Endothelial cell (in vitro differentiated cells): Measurements from ENCODE around the gene SLC5A2. TPM values are rescaled to one million over a fixed set of nuclear protein-coding genes. Genes with fewer than 3 reads are reported as not detected.
A peak's percentile ranks its signal among the peaks of the same experiment; 100 is the strongest.
"Not testable (repeated sequence)": the region's sequence is repeated elsewhere in the genome, so short reads cannot be mapped to it uniquely, and the experiment has no call there.

Experiments used
- DNase-seq: peaks from one replicate; pipeline ENCODE4 v3.0.0; 2021; ENCODE audit warnings: low spot score
- H3K27ac Mint-ChIP-seq: one replicate; pipeline ENCODE4 v1.8.0; 2021; ENCODE audit warnings: mixed read lengths, inconsistent platforms; ENCODE audit not compliant: unreplicated experiment
- H3K27me3 Mint-ChIP-seq: one replicate; pipeline ENCODE4 v1.8.0; 2021; ENCODE audit warnings: mild to moderate bottlenecking, moderate library complexity, mixed read lengths, inconsistent platforms; ENCODE audit not compliant: unreplicated experiment
- H3K36me3 Mint-ChIP-seq: one replicate; pipeline ENCODE4 v1.8.0; 2021; ENCODE audit warnings: mild to moderate bottlenecking, low read depth, mixed read lengths, inconsistent platforms; ENCODE audit not compliant: unreplicated experiment
- H3K4me1 Mint-ChIP-seq: one replicate; pipeline ENCODE4 v1.8.0; 2021; ENCODE audit warnings: mild to moderate bottlenecking, mixed read lengths, inconsistent platforms; ENCODE audit not compliant: unreplicated experiment
- H3K4me3 Mint-ChIP-seq: one replicate; pipeline ENCODE4 v1.8.0; 2021; ENCODE audit warnings: mild to moderate bottlenecking, mixed read lengths, inconsistent platforms; ENCODE audit not compliant: unreplicated experiment
- H3K9me3 Mint-ChIP-seq: one replicate; pipeline ENCODE4 v1.8.0; 2021; ENCODE audit warnings: mixed read lengths, inconsistent platforms; ENCODE audit not compliant: unreplicated experiment
- total RNA-seq: library from RNA; stranded (reverse); fragmentation: NEBNext Ultra II Directional; extraction: Animal tissue kit (Norgen Biotek cat#: 25700); gene quantifications from one replicate; pipeline ENCODE4 v1.2.1, GENCODE V29; 2021; ENCODE audit not compliant: unreplicated experiment
- TF ChIP-seq, protein P1 (sequence below): fragments of 200-600 bp; sonication (generic); IDR thresholded peaks from one replicate; pipeline ENCODE4 v1.5.0; 2021; ENCODE audit warnings: antibody characterized with exemption; ENCODE audit not compliant: unreplicated experiment

Gene SLC5A2
- total RNA-seq, 1 donor from 2014 or later, result not detected

DNA sequence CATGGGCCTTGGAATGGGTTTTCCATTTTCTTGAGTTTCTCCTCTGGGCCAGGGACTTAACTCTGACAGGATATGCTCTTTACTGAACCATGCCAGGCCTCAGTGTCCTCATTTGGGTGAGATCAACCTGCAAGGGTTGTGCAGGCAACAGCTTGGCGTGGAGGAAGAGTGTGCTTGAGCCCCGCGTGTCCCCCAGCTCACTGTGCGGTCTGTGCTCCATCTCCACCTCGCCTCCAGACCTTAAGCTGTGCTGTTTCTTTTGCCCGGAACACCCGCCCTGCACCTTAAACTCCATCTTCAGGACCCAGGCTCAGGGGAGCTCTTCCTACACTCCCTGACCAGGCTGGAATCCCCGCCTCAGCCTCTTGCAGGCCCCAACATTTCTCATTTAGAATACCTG, 15.6 kb downstream of the SLC5A2 start:
- DNase-seq, result no peak

DNA sequence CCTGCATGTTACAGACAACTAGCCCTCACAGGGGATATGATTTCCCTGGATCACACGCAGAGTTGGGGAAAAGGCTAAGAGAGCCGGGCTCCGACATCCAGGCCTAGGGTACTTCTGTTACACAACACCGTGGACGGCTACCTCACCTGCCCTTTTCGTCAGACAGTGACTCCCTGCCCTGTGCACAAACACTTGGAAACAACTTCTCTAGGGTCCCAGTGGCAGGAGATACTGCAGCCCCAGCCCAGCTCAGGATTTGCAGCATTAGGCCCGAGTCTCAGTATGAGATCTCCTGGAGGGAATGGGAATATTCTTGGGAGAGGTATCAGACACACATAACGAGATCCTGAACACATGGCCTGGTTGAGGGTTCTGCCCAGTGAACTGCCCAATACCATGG, 17.0 kb downstream of the SLC5A2 start:
- H3K4me1 Mint-ChIP-seq, result peaks cover 15% of the 10 kb centered on the region
- H3K27ac Mint-ChIP-seq, result no peak overlapping the region
- H3K9me3 Mint-ChIP-seq, result no peaks in the 10 kb centered on the region
- TF ChIP-seq, protein P1, sequence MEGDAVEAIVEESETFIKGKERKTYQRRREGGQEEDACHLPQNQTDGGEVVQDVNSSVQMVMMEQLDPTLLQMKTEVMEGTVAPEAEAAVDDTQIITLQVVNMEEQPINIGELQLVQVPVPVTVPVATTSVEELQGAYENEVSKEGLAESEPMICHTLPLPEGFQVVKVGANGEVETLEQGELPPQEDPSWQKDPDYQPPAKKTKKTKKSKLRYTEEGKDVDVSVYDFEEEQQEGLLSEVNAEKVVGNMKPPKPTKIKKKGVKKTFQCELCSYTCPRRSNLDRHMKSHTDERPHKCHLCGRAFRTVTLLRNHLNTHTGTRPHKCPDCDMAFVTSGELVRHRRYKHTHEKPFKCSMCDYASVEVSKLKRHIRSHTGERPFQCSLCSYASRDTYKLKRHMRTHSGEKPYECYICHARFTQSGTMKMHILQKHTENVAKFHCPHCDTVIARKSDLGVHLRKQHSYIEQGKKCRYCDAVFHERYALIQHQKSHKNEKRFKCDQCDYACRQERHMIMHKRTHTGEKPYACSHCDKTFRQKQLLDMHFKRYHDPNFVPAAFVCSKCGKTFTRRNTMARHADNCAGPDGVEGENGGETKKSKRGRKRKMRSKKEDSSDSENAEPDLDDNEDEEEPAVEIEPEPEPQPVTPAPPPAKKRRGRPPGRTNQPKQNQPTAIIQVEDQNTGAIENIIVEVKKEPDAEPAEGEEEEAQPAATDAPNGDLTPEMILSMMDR, result no peak
- no peaks in the 10 kb centered on the region for H3K27me3 Mint-ChIP-seq
- H3K4me3 Mint-ChIP-seq, result no peak overlapping the region
- DNase-seq, result no peak
- H3K36me3 Mint-ChIP-seq, result peaks cover 24% of the 10 kb centered on the region

More for the DNA sequence above, 15.6 kb downstream of the SLC5A2 start:
- no peak overlapping the region for H3K27ac Mint-ChIP-seq
- peaks cover 7% of the 10 kb centered on the region for H3K4me1 Mint-ChIP-seq
- H3K4me3 Mint-ChIP-seq, result peak overlapping the region; percentile 22
- H3K9me3 Mint-ChIP-seq, result no peaks in the 10 kb centered on the region
- peaks cover 1% of the 10 kb centered on the region for H3K27me3 Mint-ChIP-seq
- TF ChIP-seq, protein P1, result no peak
- peaks cover 29% of the 10 kb centered on the region for H3K36me3 Mint-ChIP-seq

DNA sequence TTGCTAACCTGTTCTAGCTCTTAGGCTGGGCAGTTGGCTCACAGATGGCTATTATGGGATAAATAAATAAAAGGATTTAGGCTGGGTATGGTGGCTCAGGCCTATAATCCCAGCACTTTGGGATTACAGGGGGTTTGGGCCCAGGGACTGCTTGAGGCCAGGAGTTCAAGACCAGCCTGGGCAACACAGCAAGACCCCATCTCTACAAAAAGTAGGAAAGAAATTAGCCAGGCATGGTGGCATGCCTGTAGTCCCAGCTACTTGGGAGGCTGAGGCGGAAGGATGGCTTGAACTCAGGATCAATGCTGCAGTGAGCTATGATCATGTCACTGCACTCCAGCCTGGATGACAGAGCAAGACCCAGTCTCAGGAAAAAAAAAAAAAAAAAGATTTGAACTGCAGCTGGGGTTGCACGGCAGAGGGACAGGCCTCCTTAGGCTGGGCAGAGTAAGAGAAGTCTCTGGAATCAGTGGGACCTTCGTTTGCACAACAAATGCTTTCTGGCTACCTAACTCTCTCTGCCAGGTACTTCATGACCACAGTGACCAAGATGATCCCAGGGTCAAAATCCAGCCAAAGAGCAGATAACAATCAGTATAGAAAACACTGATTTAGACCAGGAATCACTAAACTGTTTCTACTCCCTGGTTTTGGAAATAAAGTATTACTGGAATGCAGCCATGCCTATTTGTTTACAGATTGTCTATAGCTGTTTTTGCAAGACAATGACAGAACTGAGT, 18.5 kb downstream of the SLC5A2 start:
- no peak overlapping the region for H3K4me3 Mint-ChIP-seq
- peaks cover 19% of the 10 kb centered on the region for H3K36me3 Mint-ChIP-seq
- H3K27ac Mint-ChIP-seq, result no peak overlapping the region
- no peak for DNase-seq
- TF ChIP-seq, protein P1, result no peak
- H3K27me3 Mint-ChIP-seq, result no peaks in the 10 kb centered on the region
- H3K4me1 Mint-ChIP-seq, result peaks cover 22% of the 10 kb centered on the region
- no peaks in the 10 kb centered on the region for H3K9me3 Mint-ChIP-seq

DNA sequence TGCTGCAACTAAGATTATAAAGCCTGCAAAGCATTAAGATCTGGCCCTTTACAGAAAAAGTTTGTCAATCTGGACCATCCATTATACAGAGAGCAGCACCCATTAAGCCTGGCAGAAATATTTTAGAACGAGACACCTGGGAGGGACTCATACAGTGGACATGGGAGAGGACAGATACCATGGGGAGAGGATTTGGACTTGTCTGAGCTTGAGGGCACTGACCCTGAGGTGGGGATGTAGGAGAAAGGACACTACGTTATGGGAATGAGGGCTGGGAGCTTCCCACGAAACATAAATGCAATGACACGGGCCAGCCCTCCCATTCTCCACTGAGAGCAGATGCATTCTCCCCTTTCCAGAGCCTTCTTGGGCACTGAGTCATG, 19.0 kb downstream of the SLC5A2 start:
- TF ChIP-seq, protein P1, result no peak
- Mint-ChIP-seq H3K4me1 (peaks cover 22% of the 10 kb centered on the region), H3K36me3 (peaks cover 19% of the 10 kb centered on the region), H3K27ac (no peak overlapping the region), H3K27me3 (no peaks in the 10 kb centered on the region), H3K4me3 (no peak overlapping the region), H3K9me3 (no peaks in the 10 kb centered on the region)
- DNase-seq, result no peak

DNA sequence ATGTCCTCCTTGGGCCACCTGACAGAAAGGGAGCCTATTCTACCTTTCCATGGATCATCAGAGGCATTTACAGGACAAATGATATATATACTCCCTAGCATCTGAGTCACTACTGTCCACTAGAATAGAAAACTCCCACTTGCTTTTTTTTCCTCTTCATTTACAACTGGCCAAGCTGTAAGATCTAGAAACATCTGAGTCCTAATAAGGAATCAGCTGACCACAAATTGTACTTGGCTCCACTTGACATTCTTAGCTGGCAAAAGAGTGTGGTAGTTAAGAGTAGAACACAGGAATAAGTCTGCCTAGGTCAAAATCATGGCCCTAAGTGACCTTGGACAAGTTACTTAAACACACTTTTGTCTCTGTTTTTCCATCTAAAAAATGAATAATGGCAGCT, 20.1 kb downstream of the SLC5A2 start:
- Mint-ChIP-seq H3K27me3 (no peaks in the 10 kb centered on the region), H3K27ac (no peak overlapping the region), H3K4me1 (peaks cover 29% of the 10 kb centered on the region), H3K4me3 (no peak overlapping the region), H3K36me3 (peaks cover 9% of the 10 kb centered on the region), H3K9me3 (no peaks in the 10 kb centered on the region)
- DNase-seq, result no peak
- TF ChIP-seq, protein P1, result no peak

DNA sequence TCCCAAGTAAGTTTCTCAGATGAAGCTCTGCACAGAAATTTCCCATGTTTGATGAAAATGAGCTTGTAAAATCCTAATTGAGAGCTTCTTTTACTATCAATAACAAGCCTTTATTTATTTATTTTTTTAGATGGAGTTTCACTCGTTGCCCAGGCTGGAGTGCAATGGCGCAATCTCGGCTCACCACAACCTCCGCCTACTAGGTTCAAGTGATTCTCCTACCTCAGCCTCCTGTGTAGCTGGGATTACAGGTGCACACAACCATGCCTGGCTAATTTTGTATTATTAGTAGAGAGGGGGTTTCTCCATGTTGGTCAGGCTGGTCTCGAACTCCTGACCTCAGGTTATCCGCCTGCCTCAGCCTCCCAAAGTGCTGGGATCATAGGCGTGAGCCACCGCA, 20.6 kb downstream of the SLC5A2 start:
- H3K36me3 Mint-ChIP-seq, H3K27ac Mint-ChIP-seq, H3K9me3 Mint-ChIP-seq, H3K27me3 Mint-ChIP-seq, DNase-seq, H3K4me3 Mint-ChIP-seq: not testable (repeated sequence)
- peaks cover 29% of the 10 kb centered on the region for H3K4me1 Mint-ChIP-seq
